OCI-LY1 (cell line): ENCODE data around the gene BTBD1.

Experiments used
- H2AFZ ChIP-seq: fragments of 200-600 bp; sonication (generic), shearing (Covaris generic); 2 replicates; pipeline ENCODE4 v1.6.0; 2014; ENCODE audit warnings: antibody characterized with exemption, mild to moderate bottlenecking, low read length
- H3F3A ChIP-seq: fragments of 200-600 bp; sonication (generic), shearing (Covaris generic); 2 replicates; pipeline ENCODE4 v1.6.0; 2014; ENCODE audit warnings: mild to moderate bottlenecking, antibody characterized with exemption, low read length, moderate library complexity; ENCODE audit not compliant: insufficient read depth
- H3K27ac ChIP-seq: fragments of 200-600 bp; sonication (generic); 2 replicates; pipeline ENCODE4 v1.5.1; 2014; ENCODE audit warnings: low read length, mixed run types, mild to moderate bottlenecking, low read depth; ENCODE audit not compliant: poor library complexity, severe bottlenecking
- H3K27me3 ChIP-seq: fragments of 200-600 bp; sonication (generic); 2 replicates; pipeline ENCODE4 v1.6.0; 2014; ENCODE audit warnings: antibody characterized with exemption, mild to moderate bottlenecking, low read length, moderate library complexity; ENCODE audit not compliant: insufficient read depth
- H3K36me3 ChIP-seq: fragments of 200-600 bp; sonication (generic); 2 replicates; pipeline ENCODE4 v1.6.1; 2014; ENCODE audit warnings: mild to moderate bottlenecking, antibody characterized with exemption, low read length, moderate library complexity, mixed read lengths; ENCODE audit not compliant: insufficient read depth
- H3K4me1 ChIP-seq: fragments of 200-600 bp; sonication (generic); 2 replicates; pipeline ENCODE4 v1.5.1; 2014; ENCODE audit warnings: mild to moderate bottlenecking, low read length, moderate library complexity; ENCODE audit not compliant: insufficient read depth, severe bottlenecking
- H3K4me2 ChIP-seq: fragments of 200-600 bp; sonication (generic), shearing (Covaris generic); 2 replicates; pipeline ENCODE4 v1.6.1; 2014; ENCODE audit warnings: low read length
- H3K4me3 ChIP-seq: fragments of 200-600 bp; sonication (generic); 2 replicates; pipeline ENCODE4 v1.5.1; 2014; ENCODE audit warnings: low read length, low read depth, mild to moderate bottlenecking, mixed read lengths; ENCODE audit not compliant: poor library complexity, severe bottlenecking
- H3K79me2 ChIP-seq: fragments of 200-600 bp; shearing (Covaris generic); 2 replicates; pipeline ENCODE4 v1.6.1; 2016; ENCODE audit warnings: mixed run types, low read length, mixed read lengths; ENCODE audit not compliant: insufficient read depth
- H3K9ac ChIP-seq: fragments of 200-600 bp; sonication (generic), shearing (Covaris generic); 2 replicates; pipeline ENCODE4 v1.6.1; 2014; ENCODE audit warnings: mild to moderate bottlenecking, low read length, mixed read lengths
- H3K9me2 ChIP-seq: fragments of 200-600 bp; sonication (generic), shearing (Covaris generic); 2 replicates; pipeline ENCODE4 v1.6.1; 2014; ENCODE audit warnings: low read depth, mild to moderate bottlenecking, low read length, mixed read lengths
- H3K9me3 ChIP-seq: fragments of 200-600 bp; shearing (Covaris generic); 2 replicates; pipeline ENCODE4 v1.6.1; 2014; ENCODE audit warnings: low read length, mixed read lengths
- H4K20me1 ChIP-seq: fragments of 200-600 bp; sonication (generic), shearing (Covaris generic); 2 replicates; pipeline ENCODE4 v1.6.0; 2016; ENCODE audit warnings: mild to moderate bottlenecking, low read length; ENCODE audit not compliant: insufficient read depth
- EZH2 ChIP-seq: fragments of 200-600 bp; sonication (generic), shearing (Covaris generic); IDR thresholded peaks from 2 replicates; pipeline ENCODE4 v1.8.0; 2017; ENCODE audit warnings: borderline replicate concordance, mixed run types, mild to moderate bottlenecking, antibody characterized with exemption, low read length, moderate library complexity, mixed read lengths
- TF ChIP-seq, protein P1 (sequence below): fragments of 200-600 bp; sonication (generic), shearing (Covaris generic); IDR thresholded peaks from 2 replicates; pipeline ENCODE4 v1.5.1; 2017; ENCODE audit warnings: mild to moderate bottlenecking, antibody characterized with exemption, low read length, moderate library complexity, mixed read lengths

BTBD1 gene

GRCh38 chr15:83014205-83014653 lies 52.8 kb downstream of the BTBD1 start:
- TF ChIP-seq, protein P1, sequence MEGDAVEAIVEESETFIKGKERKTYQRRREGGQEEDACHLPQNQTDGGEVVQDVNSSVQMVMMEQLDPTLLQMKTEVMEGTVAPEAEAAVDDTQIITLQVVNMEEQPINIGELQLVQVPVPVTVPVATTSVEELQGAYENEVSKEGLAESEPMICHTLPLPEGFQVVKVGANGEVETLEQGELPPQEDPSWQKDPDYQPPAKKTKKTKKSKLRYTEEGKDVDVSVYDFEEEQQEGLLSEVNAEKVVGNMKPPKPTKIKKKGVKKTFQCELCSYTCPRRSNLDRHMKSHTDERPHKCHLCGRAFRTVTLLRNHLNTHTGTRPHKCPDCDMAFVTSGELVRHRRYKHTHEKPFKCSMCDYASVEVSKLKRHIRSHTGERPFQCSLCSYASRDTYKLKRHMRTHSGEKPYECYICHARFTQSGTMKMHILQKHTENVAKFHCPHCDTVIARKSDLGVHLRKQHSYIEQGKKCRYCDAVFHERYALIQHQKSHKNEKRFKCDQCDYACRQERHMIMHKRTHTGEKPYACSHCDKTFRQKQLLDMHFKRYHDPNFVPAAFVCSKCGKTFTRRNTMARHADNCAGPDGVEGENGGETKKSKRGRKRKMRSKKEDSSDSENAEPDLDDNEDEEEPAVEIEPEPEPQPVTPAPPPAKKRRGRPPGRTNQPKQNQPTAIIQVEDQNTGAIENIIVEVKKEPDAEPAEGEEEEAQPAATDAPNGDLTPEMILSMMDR: no peak
- TF ChIP-seq EZH2: no peak
- H3K9me2 ChIP-seq: no peaks in the 10 kb centered on the region

DNA sequence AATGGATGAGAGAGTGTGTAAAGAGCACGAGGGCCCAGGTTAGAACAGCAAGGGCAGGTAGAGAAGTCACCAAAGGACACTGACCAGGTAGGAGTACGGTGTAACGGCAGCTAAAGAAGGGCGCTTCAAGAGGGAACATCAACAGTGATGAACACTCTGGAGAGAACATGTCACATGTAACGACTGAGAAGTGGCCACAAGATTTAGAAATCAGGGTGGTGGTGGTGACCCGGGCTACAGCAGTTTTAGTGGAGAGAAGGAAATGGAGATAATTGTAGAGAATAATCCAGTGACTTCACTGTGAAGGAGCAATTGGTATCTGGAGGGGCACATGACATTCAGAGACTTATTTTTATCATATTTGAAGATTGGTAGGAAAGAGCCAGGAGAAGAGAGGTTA lies 54.4 kb downstream of the BTBD1 start:
- H2AFZ ChIP-seq: no peak overlapping the region
- H3K36me3 ChIP-seq: peaks cover 39% of the 10 kb centered on the region

More at GRCh38 chr15:83014205-83014653, 52.8 kb downstream of the BTBD1 start:
- Histone ChIP-seq H3K4me2 (peak overlapping the region; percentile 17; the same call in 1 of the 2 replicates), H3K27me3 (no peaks in the 10 kb centered on the region), H3K9me3 (no peaks in the 10 kb centered on the region), H3K36me3 (peaks cover 44% of the 10 kb centered on the region), H3K4me1 (peaks cover 40% of the 10 kb centered on the region), H3K4me3 (no peak overlapping the region), H3F3A (peaks cover 3% of the 10 kb centered on the region; the same call in 1 of the 2 replicates), H3K9ac (no peak overlapping the region), H3K27ac (peak overlapping the region; percentile 33), H4K20me1 (no peaks in the 10 kb centered on the region), H2AFZ (no peak overlapping the region), H3K79me2 (no peaks in the 10 kb centered on the region)

DNA sequence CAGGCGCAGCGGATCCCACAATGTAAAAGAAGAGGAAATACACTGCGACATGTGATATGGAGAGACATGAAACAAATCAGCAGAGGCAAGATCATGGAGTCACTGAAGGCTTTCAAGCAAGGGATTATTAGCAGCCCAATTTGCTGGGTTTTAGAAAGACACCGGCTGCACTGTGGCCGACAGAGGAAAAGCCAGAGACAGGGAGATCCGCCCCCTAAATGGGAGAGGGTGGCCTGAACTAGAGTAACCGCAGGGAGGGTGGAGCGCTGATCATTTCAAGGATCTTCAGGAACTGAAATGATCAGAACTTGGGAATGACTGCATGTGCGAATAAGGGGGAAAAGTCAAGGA lies 55.0 kb downstream of the BTBD1 start:
- no peak for TF ChIP-seq EZH2
- TF ChIP-seq, protein P1: no peak
- no peaks in the 10 kb centered on the region for H3K27me3 ChIP-seq
- no peaks in the 10 kb centered on the region for H3F3A ChIP-seq
- H3K9me3 ChIP-seq: no peaks in the 10 kb centered on the region
- H3K9ac ChIP-seq: peak overlapping the region; percentile 78
- H3K9me2 ChIP-seq: no peaks in the 10 kb centered on the region
- peak overlapping the region; percentile 31 for H3K27ac ChIP-seq
- H3K4me1 ChIP-seq: peaks cover 40% of the 10 kb centered on the region
- H3K4me2 ChIP-seq: peak overlapping the region; percentile 79
- no peaks in the 10 kb centered on the region for H4K20me1 ChIP-seq
- H3K4me3 ChIP-seq: peak overlapping the region; percentile 83
- peaks cover 37% of the 10 kb centered on the region for H3K36me3 ChIP-seq
- H2AFZ ChIP-seq: no peak overlapping the region
- H3K79me2 ChIP-seq: no peaks in the 10 kb centered on the region

More for the DNA sequence above, 54.4 kb downstream of the BTBD1 start:
- H3K4me2 ChIP-seq: peak overlapping the region; percentile 79
- no peaks in the 10 kb centered on the region for H3K9me3 ChIP-seq
- no peak overlapping the region; the same call in 1 of the 2 replicates for H3K9ac ChIP-seq
- H3K9me2 ChIP-seq: no peaks in the 10 kb centered on the region
- H3K27me3 ChIP-seq: no peaks in the 10 kb centered on the region
- TF ChIP-seq, protein P1: no peak
- no peak for TF ChIP-seq EZH2
- no peaks in the 10 kb centered on the region for H3K79me2 ChIP-seq
- H3K4me3 ChIP-seq: peak overlapping the region; percentile 83
- no peaks in the 10 kb centered on the region; the same call in 1 of the 2 replicates for H3F3A ChIP-seq
- H4K20me1 ChIP-seq: no peaks in the 10 kb centered on the region
- no peak overlapping the region for H3K27ac ChIP-seq
- peaks cover 40% of the 10 kb centered on the region for H3K4me1 ChIP-seq
